MM.1S (cell line): Measurements from ENCODE around the gene EYA2.

ENCODE experiments used
- DNase-seq: peaks from one replicate; pipeline ENCODE4 v3.0.0-alpha.2; 2015
- H2AFZ ChIP-seq: fragments of 300-600 bp; sonication (generic); 2 replicates; pipeline ENCODE4 v1.6.0; 2016; ENCODE audit warnings: antibody characterized with exemption, low read length
- H3F3A ChIP-seq: fragments of 300-600 bp; sonication (generic); 2 replicates; pipeline ENCODE4 v1.6.1; 2016; ENCODE audit warnings: mild to moderate bottlenecking, antibody characterized with exemption, low read length, moderate library complexity, mixed read lengths; ENCODE audit not compliant: insufficient read depth
- H3K27ac ChIP-seq: fragments of 300-600 bp; sonication (generic); 2 replicates; pipeline ENCODE4 v1.5.1; 2016; ENCODE audit warnings: mild to moderate bottlenecking, low read length
- H3K27me3 ChIP-seq: fragments of 300-600 bp; sonication (generic); replicated peaks from 2 replicates; pipeline ENCODE4 v1.6.0; 2016; ENCODE audit warnings: low read length; ENCODE audit not compliant: insufficient read depth
- H3K36me3 ChIP-seq: fragments of 300-600 bp; sonication (generic); replicated peaks from 2 replicates; pipeline ENCODE4 v1.6.1; 2016; ENCODE audit warnings: mild to moderate bottlenecking, low read length, mixed read lengths; ENCODE audit not compliant: insufficient read depth
- H3K4me1 ChIP-seq: fragments of 300-600 bp; sonication (generic); 2 replicates; pipeline ENCODE4 v1.6.1; 2016; ENCODE audit warnings: low read length, mixed read lengths
- H3K4me2 ChIP-seq: fragments of 300-600 bp; sonication (generic); 2 replicates; pipeline ENCODE4 v1.6.0; 2016; ENCODE audit warnings: low read depth, low read length
- H3K4me3 ChIP-seq: fragments of 300-600 bp; sonication (generic); 2 replicates; pipeline ENCODE4 v1.5.1; 2016; ENCODE audit warnings: low read length, mixed read lengths
- H3K79me2 ChIP-seq: fragments of 300-600 bp; sonication (generic); 2 replicates; pipeline ENCODE4 v1.6.1; 2016; ENCODE audit warnings: mixed run types, low read length, mixed read lengths
- H3K9ac ChIP-seq: fragments of 300-600 bp; sonication (generic); 2 replicates; pipeline ENCODE4 v1.6.1; 2016; ENCODE audit warnings: low read length, mixed read lengths
- H3K9me2 ChIP-seq: fragments of 300-600 bp; sonication (generic); replicated peaks from 2 replicates; pipeline ENCODE4 v1.6.1; 2016; ENCODE audit warnings: mild to moderate bottlenecking, low read length, mixed read lengths; ENCODE audit not compliant: insufficient read depth
- H3K9me3 ChIP-seq: fragments of 300-600 bp; sonication (generic); replicated peaks from 2 replicates; pipeline ENCODE4 v1.6.1; 2016; ENCODE audit warnings: mild to moderate bottlenecking, low read length, mixed read lengths; ENCODE audit not compliant: insufficient read depth
- H4K20me1 ChIP-seq: fragments of 300-600 bp; sonication (generic); 2 replicates; pipeline ENCODE4 v1.6.1; 2016; ENCODE audit warnings: mild to moderate bottlenecking, low read length, moderate library complexity, mixed read lengths; ENCODE audit not compliant: insufficient read depth
- CTCF ChIP-seq: fragments of 300-600 bp; sonication (generic); IDR thresholded peaks from 2 replicates; pipeline ENCODE4 v1.5.1; 2016; ENCODE audit warnings: antibody characterized with exemption, low read length, mixed read lengths
- EZH2 ChIP-seq: fragments of 300-600 bp; sonication (generic); optimal IDR thresholded peaks from 2 replicates; pipeline ENCODE3; 2017; ENCODE audit warnings: low read depth, mild to moderate bottlenecking, antibody characterized with exemption, low read length, mixed read lengths
- EZH2phosphoT487 ChIP-seq: fragments of 300-600 bp; sonication (generic); IDR thresholded peaks from 2 replicates; pipeline ENCODE4 v1.6.1; 2018; ENCODE audit warnings: antibody characterized with exemption, low read length

EYA2 gene

GRCh38 chr20:46939031-46939965 lies 44.7 kb downstream of the EYA2 start:
- H3K4me3 ChIP-seq = no peak overlapping the region
- no peaks in the 10 kb centered on the region for H3K36me3 ChIP-seq
- H2AFZ ChIP-seq = no peak overlapping the region
- no peaks in the 10 kb centered on the region for H4K20me1 ChIP-seq
- H3K9ac ChIP-seq = no peak overlapping the region
- no peaks in the 10 kb centered on the region for H3K27me3 ChIP-seq
- H3K9me2 ChIP-seq = no peaks in the 10 kb centered on the region
- H3K27ac ChIP-seq = no peak overlapping the region
- H3K4me2 ChIP-seq = no peak overlapping the region
- no peaks in the 10 kb centered on the region for H3K79me2 ChIP-seq
- H3K4me1 ChIP-seq = no peaks in the 10 kb centered on the region
- TF ChIP-seq EZH2 (no peak), CTCF (no peak), EZH2phosphoT487 (no peak)
- no peaks in the 10 kb centered on the region for H3K9me3 ChIP-seq
- DNase-seq = no peak
- no peaks in the 10 kb centered on the region for H3F3A ChIP-seq

GRCh38 chr20:46940616-46941015 lies 46.0 kb downstream of the EYA2 start:
- no peaks in the 10 kb centered on the region for H3K79me2 ChIP-seq
- no peak for DNase-seq

GRCh38 chr20:46941404-46941803 lies 46.8 kb downstream of the EYA2 start:
- Histone ChIP-seq H2AFZ (no peak overlapping the region), H3K4me1 (no peaks in the 10 kb centered on the region), H3K27me3 (no peaks in the 10 kb centered on the region), H3K4me2 (no peak overlapping the region), H3K36me3 (no peaks in the 10 kb centered on the region), H3K4me3 (no peak overlapping the region), H4K20me1 (no peaks in the 10 kb centered on the region), H3K9me2 (no peaks in the 10 kb centered on the region), H3K79me2 (no peaks in the 10 kb centered on the region), H3F3A (no peaks in the 10 kb centered on the region), H3K9ac (no peak overlapping the region), H3K27ac (no peak overlapping the region), H3K9me3 (no peaks in the 10 kb centered on the region)
- TF ChIP-seq EZH2phosphoT487 = no peak
- DNase-seq = no peak

More at GRCh38 chr20:46940616-46941015, 46.0 kb downstream of the EYA2 start:
- no peaks in the 10 kb centered on the region for H3K4me1 ChIP-seq
- H4K20me1 ChIP-seq = no peaks in the 10 kb centered on the region
- H3K4me2 ChIP-seq = no peak overlapping the region
- H3K27ac ChIP-seq = no peak overlapping the region
- H3K36me3 ChIP-seq = no peaks in the 10 kb centered on the region
- no peaks in the 10 kb centered on the region for H3K27me3 ChIP-seq
- TF ChIP-seq EZH2 (no peak), CTCF (no peak), EZH2phosphoT487 (no peak)
- H3F3A ChIP-seq = no peaks in the 10 kb centered on the region
- H2AFZ ChIP-seq = no peak overlapping the region
- no peak overlapping the region for H3K9ac ChIP-seq
- no peaks in the 10 kb centered on the region for H3K9me3 ChIP-seq
- H3K4me3 ChIP-seq = no peak overlapping the region
- no peaks in the 10 kb centered on the region for H3K9me2 ChIP-seq
